HG03066 (cell line): ENCODE measurements around the gene SKAP1.

Experiments
- ATAC-seq: cut with Tn5 transposase; IDR thresholded peaks from one replicate; pipeline ENCODE4 v1.9.1; 2021; ENCODE audit warnings: low read depth; ENCODE audit not compliant: unreplicated experiment

Gene SKAP1

GRCh38 chr17:48159232-48159631 lies 270.8 kb downstream of the SKAP1 start:
- no peak for ATAC-seq

- no peak for ATAC-seq
Observed at GRCh38 chr17:48155889-48156611, 274.0 kb downstream of the SKAP1 start.

DNA sequence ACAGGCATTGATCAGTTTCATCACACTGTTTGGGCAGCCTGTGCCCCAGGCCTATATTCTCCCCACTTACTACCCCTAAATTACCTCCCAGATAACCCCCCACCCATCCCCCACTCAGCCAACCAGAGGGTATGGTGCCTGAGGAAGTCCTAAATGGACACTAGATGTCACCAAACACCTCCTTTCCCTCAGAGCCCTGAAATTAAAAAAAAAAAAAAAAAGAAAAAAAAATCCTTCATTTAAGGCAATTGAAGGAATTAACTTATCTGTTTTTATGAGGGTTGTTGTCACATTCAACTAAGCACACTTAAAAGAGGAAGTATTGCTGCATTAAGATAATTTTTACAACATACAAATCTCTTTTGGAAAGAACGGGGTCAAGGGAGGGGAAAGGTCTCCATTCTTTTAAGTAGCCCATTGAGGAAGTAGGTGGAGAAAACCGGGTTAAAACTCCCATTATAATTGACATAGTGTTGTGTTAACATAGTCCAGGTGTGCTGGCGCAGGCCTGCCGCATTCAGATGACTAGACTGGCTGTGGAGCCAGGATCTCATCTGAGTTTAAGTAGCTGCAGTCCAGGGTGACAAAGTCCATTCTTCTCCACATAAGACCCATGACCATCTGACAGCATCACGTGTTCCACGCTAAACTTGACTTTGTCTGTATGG lies 276.2 kb downstream of the SKAP1 start:
- ATAC-seq: no peak

DNA sequence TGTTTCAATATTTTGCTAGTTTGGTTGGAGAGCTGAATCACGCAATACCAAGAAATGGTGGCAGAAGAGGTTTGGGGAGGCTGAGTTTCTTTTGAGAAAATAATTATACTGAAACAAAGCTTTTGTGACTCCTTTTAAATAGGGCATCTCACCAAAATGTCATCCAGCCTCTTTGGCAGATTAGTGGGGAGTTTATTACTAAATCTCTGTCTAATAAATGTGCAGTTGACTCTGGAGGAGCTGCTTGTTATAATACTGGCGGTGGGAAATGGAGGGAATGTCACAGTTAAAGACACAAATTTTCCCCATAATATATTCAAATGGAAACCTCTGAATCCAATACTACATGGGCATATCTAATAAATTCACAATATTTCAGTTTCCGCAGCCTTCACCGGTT lies 277.7 kb downstream of the SKAP1 start:
- ATAC-seq: no peak

DNA sequence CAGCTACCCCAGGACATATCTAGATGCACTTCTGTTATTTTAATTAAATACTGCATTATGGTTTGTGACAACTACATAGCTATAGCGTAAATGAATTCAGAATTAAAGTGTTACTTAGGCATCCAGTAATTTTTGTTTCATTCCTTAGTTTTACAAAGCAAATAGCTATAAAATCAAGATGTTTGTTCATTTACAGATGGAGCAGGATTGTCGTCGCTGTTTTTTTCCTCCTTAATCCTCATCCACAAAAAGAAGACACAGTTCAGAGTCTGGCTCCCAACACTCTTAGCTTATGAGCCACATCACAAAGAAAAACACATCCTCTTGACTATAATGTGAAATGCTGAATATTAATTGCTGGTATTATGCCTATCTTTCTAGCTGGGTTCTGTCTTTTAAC lies 278.8 kb downstream of the SKAP1 start:
- no peak for ATAC-seq

DNA sequence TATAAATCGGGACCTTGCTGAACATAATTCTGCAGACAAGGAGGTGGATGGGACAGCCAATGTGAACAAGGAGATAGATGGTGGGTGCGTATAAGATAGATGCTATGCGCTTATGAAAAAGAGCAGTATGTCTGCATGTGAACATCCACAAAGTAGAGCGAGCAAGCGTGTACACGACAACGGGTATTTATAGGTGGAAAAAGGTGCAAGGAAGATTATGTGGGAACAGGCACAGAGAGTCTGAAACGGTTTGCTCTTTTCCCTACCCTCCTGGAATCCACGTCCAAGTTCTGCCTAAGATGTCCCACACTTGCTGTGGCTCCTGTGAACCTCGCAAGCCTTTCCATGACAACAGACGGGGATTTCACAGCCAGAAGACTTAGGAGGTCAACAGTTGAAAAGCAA lies 279.4 kb downstream of the SKAP1 start:
- no peak for ATAC-seq

DNA sequence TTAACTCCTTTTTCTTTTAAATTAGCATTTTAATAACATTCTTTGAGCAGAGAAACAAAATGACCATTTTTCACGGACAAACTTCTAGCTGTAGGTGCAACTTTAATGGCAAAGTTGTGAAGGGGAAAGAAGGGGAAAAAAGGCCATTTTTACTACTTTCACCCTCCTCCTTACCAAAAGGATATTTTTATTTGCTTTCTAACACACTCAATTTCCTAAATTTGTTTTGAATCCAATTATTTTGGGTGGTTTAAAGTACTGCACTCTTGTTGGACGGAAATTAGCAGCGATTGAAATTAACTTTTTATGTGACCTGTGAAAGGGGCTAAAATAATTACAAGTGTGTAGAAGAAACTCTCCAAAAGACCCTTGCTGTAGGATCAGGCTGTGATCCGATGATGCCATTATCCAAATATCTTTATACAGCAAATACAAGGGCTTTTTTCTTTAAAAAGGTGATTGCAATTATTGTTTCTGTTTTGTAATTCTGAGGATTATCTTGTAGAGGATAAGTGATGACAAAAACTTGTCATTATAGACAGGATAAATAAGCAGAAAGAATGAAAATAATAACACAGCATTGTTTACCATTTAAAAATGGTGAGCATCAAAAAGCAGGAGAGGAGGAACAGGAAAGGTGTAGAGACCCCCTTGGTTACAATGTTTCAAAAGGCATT lies 280.1 kb downstream of the SKAP1 start:
- ATAC-seq: no peak

- ATAC-seq: no peak
Observed at GRCh38 chr17:48148854-48149786, 280.9 kb downstream of the SKAP1 start.

- no peak for ATAC-seq
Observed at GRCh38 chr17:48148029-48148770, 281.8 kb downstream of the SKAP1 start.

DNA sequence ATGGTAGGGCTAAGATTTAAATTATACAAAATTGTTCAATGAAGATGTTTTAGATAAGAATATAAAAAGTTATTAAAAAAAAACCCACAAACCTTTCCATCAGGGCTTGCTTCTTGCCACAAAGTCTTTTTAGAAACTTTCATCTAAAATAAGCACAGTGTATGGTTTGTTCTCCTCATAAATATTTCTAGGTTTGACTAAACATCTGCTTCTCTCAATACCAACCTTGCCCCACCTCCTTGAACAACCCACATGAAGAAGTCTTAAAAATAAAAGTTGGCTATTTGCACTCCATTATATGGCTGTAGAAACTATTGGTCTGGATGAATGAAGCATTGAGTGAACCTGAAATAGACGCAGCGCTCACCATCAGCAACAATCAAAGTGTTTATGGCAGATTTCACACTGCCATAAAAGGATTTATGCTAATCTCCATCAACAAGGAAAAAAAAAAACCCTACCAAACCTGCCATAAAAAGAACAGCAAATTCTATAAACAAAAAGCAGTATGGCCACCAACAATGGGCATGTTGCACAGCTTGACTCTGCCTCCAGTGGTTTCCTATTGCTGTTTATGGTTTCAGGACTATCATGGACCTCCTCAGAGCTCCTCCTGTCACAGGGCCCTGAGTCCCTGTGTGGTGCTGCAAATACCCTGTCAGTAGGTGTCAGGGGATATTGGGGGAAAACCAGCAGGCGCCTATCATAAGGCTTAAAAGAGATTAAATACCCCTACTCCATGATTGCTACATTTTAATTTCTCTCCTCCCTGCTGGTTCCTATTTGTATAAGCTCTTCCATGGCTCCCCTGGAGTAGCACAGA lies 284.8 kb downstream of the SKAP1 start:
- no peak for ATAC-seq

DNA sequence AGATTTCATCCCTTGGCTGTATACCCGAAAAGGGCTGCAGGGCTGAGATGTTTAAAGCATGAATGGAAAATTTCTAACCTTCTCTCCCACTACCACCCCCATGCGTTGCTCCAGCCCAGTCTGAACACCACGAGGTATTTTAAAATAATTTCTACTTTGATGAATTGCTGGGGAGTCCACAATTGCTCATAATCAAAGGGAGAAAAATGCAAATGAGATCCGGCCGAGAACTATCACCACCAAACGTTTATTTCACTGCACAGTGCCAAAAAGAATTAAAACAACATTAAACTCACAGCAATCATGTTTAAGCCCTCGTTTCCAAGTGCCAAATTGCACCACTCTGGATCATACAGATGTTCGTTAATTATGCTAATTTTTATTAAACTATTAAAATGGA lies 285.8 kb downstream of the SKAP1 start:
- no peak for ATAC-seq

- no peak for ATAC-seq
Observed at GRCh38 chr17:48143629-48144028, 286.4 kb downstream of the SKAP1 start.

DNA sequence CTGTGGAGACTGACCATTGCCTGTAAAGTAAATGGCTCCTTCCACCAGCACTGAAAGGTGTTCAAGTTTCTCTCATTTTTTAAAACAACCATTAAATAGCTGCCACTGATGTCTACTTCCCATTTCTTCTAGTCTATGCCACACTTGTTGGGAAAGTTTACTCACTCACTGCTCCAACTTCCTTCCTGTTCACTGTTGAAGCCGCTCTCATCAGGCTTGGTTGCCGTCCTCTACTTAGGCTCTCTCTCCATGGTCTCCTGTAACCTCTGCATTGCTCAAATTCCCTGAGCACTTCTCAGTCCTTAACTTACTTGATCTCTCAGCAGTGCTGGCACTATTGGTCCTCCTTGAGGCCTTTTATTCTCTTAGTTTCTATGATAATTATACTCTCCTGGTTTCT lies 290.1 kb downstream of the SKAP1 start:
- ATAC-seq: no peak

- ATAC-seq: no peak
Observed at GRCh38 chr17:48137656-48138055, 292.4 kb downstream of the SKAP1 start.

GRCh38 chr17:48134912-48135480 lies 295.0 kb downstream of the SKAP1 start:
- no peak for ATAC-seq

DNA sequence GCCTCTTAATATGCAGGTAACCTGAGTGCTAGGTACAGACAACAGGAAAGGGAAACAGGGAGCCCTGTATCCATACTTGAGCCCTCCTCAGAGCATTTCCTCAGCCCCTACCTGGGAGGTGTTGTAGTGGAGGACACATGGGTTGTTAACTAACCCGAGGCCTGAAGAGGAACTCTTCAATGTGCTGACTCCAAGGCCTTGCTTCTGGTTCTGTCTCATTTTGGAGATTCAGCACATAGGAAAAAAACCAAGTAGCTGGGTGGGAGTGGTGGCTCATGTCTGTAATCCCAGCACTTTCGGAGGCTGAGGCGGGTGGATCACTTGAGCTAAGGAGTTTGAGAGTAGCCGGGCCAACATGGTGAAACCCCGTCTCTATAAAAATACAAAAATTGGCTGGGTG lies 297.6 kb downstream of the SKAP1 start:
- no peak for ATAC-seq

GRCh38 chr17:48131216-48131824 lies 298.7 kb downstream of the SKAP1 start:
- ATAC-seq: no peak

GRCh38 chr17:48129981-48130380 lies 300.0 kb downstream of the SKAP1 start:
- ATAC-seq: no peak
